ENCODE data around the gene ADGRF3.
"Not testable (repeated sequence)": the region's sequence is repeated elsewhere in the genome, so short reads cannot be mapped to it uniquely, and the experiment has no call there.

Gene ADGRF3

GRCh38 chr2:26327291-26328272 lies 19.0 kb downstream of the ADGRF3 start:
- DNase-seq (ENCODE audit: low read depth): no peak
- H3K4me3 ChIP-seq (ENCODE audit: low read depth, low read length): no peak overlapping the region
- TF ChIP-seq CTCF (IDR thresholded peaks at IDR 0.05; ENCODE audit: insufficient read depth, low read depth, low read length, missing control alignments): no peak

- TF ChIP-seq CTCF (IDR thresholded peaks at IDR 0.05; ENCODE audit: insufficient read depth, low read depth, low read length, missing control alignments): no peak
- no peak for DNase-seq (ENCODE audit: low read depth)
Measured at GRCh38 chr2:26326514-26326913, 20.1 kb downstream of the ADGRF3 start.

GRCh38 chr2:26325851-26326250 lies 20.7 kb downstream of the ADGRF3 start:
- DNase-seq (ENCODE audit: low read depth): no peak
- no peak overlapping the region for H3K4me3 ChIP-seq (ENCODE audit: low read depth, low read length)
- TF ChIP-seq CTCF (IDR thresholded peaks at IDR 0.05; ENCODE audit: insufficient read depth, low read depth, low read length, missing control alignments): no peak

More at GRCh38 chr2:26326514-26326913, 20.1 kb downstream of the ADGRF3 start:
- H3K4me3 ChIP-seq (ENCODE audit: low read depth, low read length): no peak overlapping the region

GRCh38 chr2:26324903-26325302 lies 21.7 kb downstream of the ADGRF3 start:
- no peak overlapping the region for H3K4me3 ChIP-seq (ENCODE audit: low read depth, low read length)
- TF ChIP-seq CTCF (IDR thresholded peaks at IDR 0.05; ENCODE audit: insufficient read depth, low read depth, low read length, missing control alignments): no peak
- no peak for DNase-seq (ENCODE audit: low read depth)

- DNase-seq (ENCODE audit: low read depth); H3K4me3 ChIP-seq (ENCODE audit: low read depth, low read length): not testable (repeated sequence)
Measured at GRCh38 chr2:26324479-26324878, 22.1 kb downstream of the ADGRF3 start.

- H3K4me3 ChIP-seq (ENCODE audit: low read depth, low read length): no peak overlapping the region
- no peak for DNase-seq (ENCODE audit: low read depth)
- TF ChIP-seq CTCF (IDR thresholded peaks at IDR 0.05; ENCODE audit: insufficient read depth, low read depth, low read length, missing control alignments): no peak
Measured at GRCh38 chr2:26318950-26319349, 27.6 kb downstream of the ADGRF3 start.

- TF ChIP-seq CTCF (IDR thresholded peaks at IDR 0.05; ENCODE audit: insufficient read depth, low read depth, low read length, missing control alignments): no peak
- no peak for DNase-seq (ENCODE audit: low read depth)
- no peak overlapping the region for H3K4me3 ChIP-seq (ENCODE audit: low read depth, low read length)
Measured at GRCh38 chr2:26317377-26318105, 29.0 kb downstream of the ADGRF3 start.

Data from GM12865 (cell line).